ENCODE measurements around the gene TSPAN18. TPM values are rescaled to one million over a fixed set of nuclear protein-coding genes. Genes with fewer than 3 reads are reported as not detected.

Gene TSPAN18
- total and polyA plus RNA-seq, 2 of the 8 experiments (the other 6 are each of a cell fraction or from before 2014, with no cell fraction given), result 5.2 to 10.2 TPM

DNA sequence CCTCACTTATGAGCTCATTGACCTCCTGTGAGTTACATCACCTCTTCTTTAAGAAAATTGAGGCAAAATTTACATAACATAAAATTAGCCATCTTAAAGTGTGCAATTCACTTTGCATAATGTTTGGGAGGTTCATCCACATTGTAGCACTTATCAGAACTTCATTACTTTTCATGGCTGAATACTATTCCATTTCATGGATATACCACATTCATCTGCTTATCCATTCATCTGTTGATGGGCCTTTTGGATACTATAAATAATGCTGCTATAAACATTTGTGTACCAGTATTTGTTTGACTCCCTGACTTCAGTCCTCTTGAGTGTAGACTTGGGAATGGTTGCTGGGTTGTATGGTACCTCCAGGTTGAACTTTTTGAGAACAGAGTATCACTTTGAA, 120.6 kb downstream of the TSPAN18 start:
- Histone ChIP-seq H3K56ac (replicated peaks; ENCODE audit: insufficient read length, low read depth, low read length) (no peak overlapping the region), H3K4me3 (ENCODE audit: extremely low read depth in 1 of 4, insufficient read depth in 2 of 4, low read depth in 3 of 4, low read length in 4 of 4) (no peak overlapping the region), H3K27ac (ENCODE audit: low read depth, low read length) (no peak overlapping the region), H4K5ac (ENCODE audit: insufficient read length, low read depth, low read length) (no peak overlapping the region), H3K9ac (replicated peaks in 1 of 4; ENCODE audit: extremely low read depth in 1 of 4, low read depth in 3 of 4, low read length in 3 of 4) (no peak overlapping the region), H4K91ac (replicated peaks; ENCODE audit: insufficient read length, low read length) (no peak overlapping the region), H3K18ac (ENCODE audit: extremely low read depth, low read length) (no peak overlapping the region), H3K4ac (replicated peaks; ENCODE audit: insufficient read length, low read depth, low read length) (no peak overlapping the region), H2BK5ac (ENCODE audit: low read depth, low read length) (no peak overlapping the region), H2BK120ac (replicated peaks; ENCODE audit: low read depth, low read length) (no peak overlapping the region), H2AK5ac (ENCODE audit: low read depth, low read length) (no peak overlapping the region), H2AFZ (ENCODE audit: low read length) (no peak overlapping the region), H3K14ac (ENCODE audit: insufficient read length) (no peak overlapping the region), H2BK12ac (ENCODE audit: low read depth, low read length) (no peak overlapping the region), H3K27me3 (replicated peaks in 1 of 4; ENCODE audit: control insufficient read depth in 3 of 4, extremely low read depth in 1 of 4, insufficient read depth in 3 of 4, low read length in 3 of 4) (no peaks in the 10 kb centered on the region), H3K36me3 (ENCODE audit: control insufficient read depth in 2 of 4, insufficient read depth in 4 of 4, low read length in 3 of 4) (no peaks in the 10 kb centered on the region), H3K4me1 (replicated peaks in 1 of 4; ENCODE audit: control insufficient read depth in 3 of 4, insufficient read depth in 4 of 4, low read length in 3 of 4) (peaks cover 3 to 19% (median 7%) of the 10 kb centered on the region in 4 experiments; a peak in 6 of 7 replicates), H3K23me2 (ENCODE audit: low read depth, low read length) (no peaks in the 10 kb centered on the region), H4K20me1 (replicated peaks in 1 of 2; ENCODE audit: control insufficient read depth in 1 of 2, insufficient read depth in 2 of 2, low read length in 2 of 2) (no peaks in the 10 kb centered on the region), H3K4me2 (ENCODE audit: insufficient read depth in 1 of 2, low read depth in 2 of 2, low read length in 2 of 2) (no peak overlapping the region), H4K8ac (ENCODE audit: extremely low read depth, insufficient read depth, low read length) (no peak overlapping the region), H3K79me2 (ENCODE audit: control insufficient read depth in 1 of 2, insufficient read depth in 2 of 2, low read length in 2 of 2) (no peaks in the 10 kb centered on the region), H2BK20ac (ENCODE audit: low read length) (no peak overlapping the region), H2BK15ac (ENCODE audit: low read length) (no peak overlapping the region), H3K9me3 (ENCODE audit: insufficient read depth in 2 of 2, low read depth in 1 of 2, low read length in 1 of 2) (peaks cover 0 to 7% of the 10 kb centered on the region in 2 experiments; a peak in 3 of 4 replicates), H3K79me1 (ENCODE audit: low read depth, low read length) (no peaks in the 10 kb centered on the region), H3K23ac (ENCODE audit: insufficient read length) (no peak overlapping the region)
- FAIRE-seq, result no peak
- no peak for DNase-seq (ENCODE audit: low read depth in 1 of 2, low spot score in 2 of 2)
- CTCF ChIA-PET (ENCODE audit: partially characterized antibody), result interaction anchor here (1.4 to 4.6 kb wide), 3 partner anchors 24 to 71 kb away, joined by 3 to 22 read pairs (median 21); no protein-coding TSS in a partner anchor
- TF ChIP-seq KDM1A (IDR thresholded peaks at IDR 0.05; ENCODE audit: borderline replicate concordance, low read length) (peak; percentile 95), HDAC2 (IDR thresholded peaks at IDR 0.05; ENCODE audit: borderline replicate concordance in 1 of 2, low read depth in 2 of 2, low read length in 2 of 2) (peak in 1 of 2 experiments; percentile 88; a peak in 1 of 4 replicates), BRCA1 (IDR thresholded peaks at IDR 0.05; ENCODE audit: low read depth, low read length) (no peak), TEAD4 (IDR thresholded peaks at IDR 0.05; ENCODE audit: low read depth, low read length) (no peak)
- POLR2A ChIA-PET (ENCODE audit: partially characterized antibody), result no interaction called here
